Left hindlimb (tissue), 1 donor: ENCODE results near the gene MAGEA10.
"Not testable (repeated sequence)": the region's sequence is repeated elsewhere in the genome, so short reads cannot be mapped to it uniquely, and the experiment has no call there.

ENCODE experiments used
- DNase-seq: peaks from one replicate; pipeline ENCODE4 v3.0.0-alpha.2; 2018

Gene MAGEA10

GRCh38 chrX:152138388-152138784, at the start of gene MAGEA10:
MAGEA10 (minus strand) TSS chrX:152138577; CDS start chrX:152135620, 2,957 bp downstream.
- no peak for DNase-seq

- DNase-seq, result no peak
Observed at GRCh38 chrX:152177497-152178269, 39.3 kb upstream of the MAGEA10 start.

GRCh38 chrX:152177052-152177451, 38.7 kb upstream of the MAGEA10 start:
- no peak for DNase-seq

GRCh38 chrX:152175892-152176291, 37.5 kb upstream of the MAGEA10 start:
- DNase-seq, result not testable (repeated sequence)

- DNase-seq, result not testable (repeated sequence)
Observed at GRCh38 chrX:152173923-152174322, 35.5 kb upstream of the MAGEA10 start.

GRCh38 chrX:152170621-152171020, 32.2 kb upstream of the MAGEA10 start:
- no peak for DNase-seq

- DNase-seq, result no peak
Observed at GRCh38 chrX:152165033-152165743, 26.8 kb upstream of the MAGEA10 start.

- no peak for DNase-seq
Observed at GRCh38 chrX:152157042-152157441, 18.7 kb upstream of the MAGEA10 start.

- no peak for DNase-seq
Observed at GRCh38 chrX:152155766-152156310, 17.5 kb upstream of the MAGEA10 start.

- DNase-seq, result no peak
Observed at GRCh38 chrX:152154050-152154449, 15.7 kb upstream of the MAGEA10 start.

- DNase-seq, result no peak
Observed at GRCh38 chrX:152151256-152151655, 12.9 kb upstream of the MAGEA10 start.

- DNase-seq, result no peak
Observed at GRCh38 chrX:152149648-152150047, 11.3 kb upstream of the MAGEA10 start.

- no peak for DNase-seq
Observed at GRCh38 chrX:152139589-152139988, 1.2 kb upstream of the MAGEA10 start.

- DNase-seq, result no peak
Observed at GRCh38 chrX:152137771-152138387, 498 bp downstream of the MAGEA10 start.

- no peak for DNase-seq
Observed at GRCh38 chrX:152136312-152136711, 2.1 kb downstream of the MAGEA10 start.

GRCh38 chrX:152131525-152131924, 6.9 kb downstream of the MAGEA10 start:
- DNase-seq, result no peak

GRCh38 chrX:152129069-152129844, 9.1 kb downstream of the MAGEA10 start:
- DNase-seq, result not testable (repeated sequence)

GRCh38 chrX:152117305-152117704, 21.1 kb downstream of the MAGEA10 start:
- DNase-seq, result no peak

GRCh38 chrX:152108527-152108926, 29.9 kb downstream of the MAGEA10 start:
- no peak for DNase-seq

- no peak for DNase-seq
Observed at GRCh38 chrX:152103866-152104265, 34.5 kb downstream of the MAGEA10 start.

- no peak for DNase-seq
Observed at GRCh38 chrX:152086141-152086540, 52.2 kb downstream of the MAGEA10 start.
